Endothelial cell of umbilical vein (primary cell): Measurements from ENCODE around the gene GPR137. TPM values are rescaled to one million over a fixed set of nuclear protein-coding genes. Genes with fewer than 3 reads are reported as not detected.

Experiments used
- BruUV-seq: library from RNA; stranded (reverse); fragments of 400-500 nt; replicated peaks from 2 replicates; lab custom pipeline; 2021; lab: Mats Ljungman, UMichigan
- CTCF ChIA-PET: fragments of 300-600, 350-600 bp; sonication (Branson Sonifier 250); formaldehyde crosslinking; loops from one replicate; lab custom pipeline; 2021; ENCODE audit warnings: antibody characterized with exemption, inconsistent platforms; lab: Charles Lee
- POLR2A ChIA-PET: fragments of 300-600, 350-600 bp; sonication (Branson Sonifier 250); formaldehyde crosslinking; loops from one replicate; lab custom pipeline; 2021; ENCODE audit warnings: antibody characterized with exemption, inconsistent platforms; lab: Charles Lee
- DNase-seq: peaks from one replicate; pipeline ENCODE4 v3.0.0-alpha.2; 2011; ENCODE audit warnings: low read depth, low spot score
- FAIRE-seq: peaks from 2 replicates; lab custom pipeline; 2011; peaks lifted over from hg19 to GRCh38; lab: Jason Lieb, UNC
- H2AFZ ChIP-seq: 2 replicates; pipeline ENCODE4 v1.6.0; 2012; ENCODE audit warnings: low read depth, low read length, control low read depth, inconsistent platforms
- H3K27ac ChIP-seq: 2 replicates; pipeline ENCODE4 v1.5.1; 2011; ENCODE audit warnings: low read depth, mild to moderate bottlenecking, control low read depth, low read length, moderate library complexity; ENCODE audit not compliant: insufficient read depth
- H3K27me3 ChIP-seq, 2 experiments: 2 replicates each; pipeline versions ENCODE4 v1.6.0 to v1.6.1; 2011; ENCODE audit warnings: low read length in 2 of 2, mixed read lengths in 1 of 2; ENCODE audit not compliant: control insufficient read depth in 2 of 2, insufficient read depth in 2 of 2
- H3K36me3 ChIP-seq, 2 experiments: 2 replicates in 1 of 2; 3 replicates in 1 of 2; pipeline ENCODE4 v1.5.1; 2011; ENCODE audit warnings: low read length in 2 of 2, mild to moderate bottlenecking in 1 of 2, moderate library complexity in 1 of 2; ENCODE audit not compliant: control insufficient read depth in 2 of 2, insufficient read depth in 2 of 2; ENCODE audit errors: extremely low read depth in 1 of 2
- H3K4me1 ChIP-seq: 3 replicates; pipeline ENCODE4 v1.5.1; 2011; ENCODE audit warnings: mild to moderate bottlenecking, low read length; ENCODE audit not compliant: control insufficient read depth, insufficient read depth; ENCODE audit errors: extremely low read depth
- H3K4me2 ChIP-seq: 2 replicates; pipeline ENCODE4 v1.6.1; 2011; ENCODE audit warnings: low read length, control low read depth, mixed read lengths; ENCODE audit not compliant: insufficient read depth
- H3K4me3 ChIP-seq, 3 experiments: fragments of 200-600 bp in 1 of 3; sonication (generic), shearing (Covaris generic) in 1 of 3; replicated peaks in 1 of 3; 2 replicates each; pipeline ENCODE4 v1.5.1; 2011 to 2016; ENCODE audit warnings: control low read depth in 3 of 3, low read length in 3 of 3, mild to moderate bottlenecking in 2 of 3, inconsistent platforms in 1 of 3, low read depth in 1 of 3, moderate library complexity in 1 of 3; ENCODE audit not compliant: insufficient read depth in 1 of 3
- H3K79me2 ChIP-seq: 2 replicates; pipeline ENCODE4 v1.6.0; 2012; ENCODE audit warnings: low read length, inconsistent platforms; ENCODE audit not compliant: control insufficient read depth, insufficient read depth
- H3K9ac ChIP-seq: replicated peaks from 2 replicates; pipeline ENCODE3; 2011; ENCODE audit warnings: low read length, control low read depth; ENCODE audit not compliant: insufficient read depth; ENCODE audit errors: extremely low read depth
- H3K9me1 ChIP-seq: replicated peaks from 3 replicates; pipeline ENCODE4 v1.6.0; 2011; ENCODE audit warnings: mild to moderate bottlenecking, low read length; ENCODE audit not compliant: control insufficient read depth, insufficient read depth; ENCODE audit errors: extremely low read depth
- H3K9me3 ChIP-seq: replicated peaks from 2 replicates; pipeline ENCODE4 v1.5.1; 2012; ENCODE audit warnings: low read length, inconsistent platforms; ENCODE audit not compliant: control insufficient read depth, insufficient read depth
- H4K20me1 ChIP-seq: replicated peaks from 2 replicates; pipeline ENCODE3; 2011; ENCODE audit warnings: mild to moderate bottlenecking, low read length; ENCODE audit not compliant: control insufficient read depth, insufficient read depth; ENCODE audit errors: extremely low read depth
- CTCF ChIP-seq, 2 donors: IDR thresholded peaks; 1 replicate in 1 of 2; 2 replicates in 1 of 2; pipeline ENCODE4 v1.5.1; 2011; ENCODE audit warnings: low read length in 2 of 2, mild to moderate bottlenecking in 2 of 2, moderate library complexity in 2 of 2, control low read depth in 1 of 2, inconsistent platforms in 1 of 2, low read depth in 1 of 2; ENCODE audit not compliant: insufficient read depth in 1 of 2; ENCODE audit errors: extremely low read depth in 1 of 2
- EZH2 ChIP-seq: IDR thresholded peaks from 2 replicates; pipeline ENCODE4 v1.6.1; 2012; ENCODE audit warnings: borderline replicate concordance, low read depth, mild to moderate bottlenecking, moderate library complexity, low read length, inconsistent platforms; ENCODE audit not compliant: severe bottlenecking
- FOS ChIP-seq: IDR thresholded peaks from 2 replicates; pipeline ENCODE4 v1.6.1; 2011; ENCODE audit warnings: mild to moderate bottlenecking, low read length, moderate library complexity, borderline replicate concordance; ENCODE audit not compliant: insufficient read depth
- GATA2 ChIP-seq: IDR thresholded peaks from 2 replicates; pipeline ENCODE4 v1.7.0; 2011; ENCODE audit warnings: low read depth, mild to moderate bottlenecking, moderate library complexity, mixed read lengths, low read length; ENCODE audit not compliant: insufficient read length, insufficient read depth
- JUN ChIP-seq: IDR thresholded peaks from 2 replicates; pipeline ENCODE4 v1.6.1; 2011; ENCODE audit warnings: borderline replicate concordance, low read depth; ENCODE audit not compliant: insufficient read length, insufficient read depth
- MAX ChIP-seq: IDR thresholded peaks from 2 replicates; pipeline ENCODE4 v1.6.1; 2011; ENCODE audit not compliant: insufficient read depth, insufficient read length
- MYC ChIP-seq: IDR thresholded peaks from one replicate; pipeline ENCODE4 v1.6.1; 2011; ENCODE audit warnings: mild to moderate bottlenecking, low read depth, low read length
- POLR2A ChIP-seq: IDR thresholded peaks from 2 replicates; pipeline ENCODE4 v1.6.1; 2012; ENCODE audit warnings: low read depth, mild to moderate bottlenecking, control low read depth, low read length
- POLR2AphosphoS5 ChIP-seq: IDR thresholded peaks from 2 replicates; pipeline ENCODE4 v1.6.1; 2012; ENCODE audit warnings: low read depth, mild to moderate bottlenecking, control low read depth, low read length, moderate library complexity; ENCODE audit not compliant: insufficient read depth
- dilution Hi-C: fragments of 300-500 bp; cut with MboI; formaldehyde crosslinking; loops from one replicate; pipeline ENCODE4 v1.15.0; 2019; ENCODE audit warnings: low sequenced_read_pairs; ENCODE audit not compliant: extremely low pct_ligation_motif_present
- intact Hi-C: fragments of 100-400 bp; cut with micrococcal nuclease; formaldehyde crosslinking; loops from one replicate; pipeline ENCODE4 v1.10.0; 2022
- polyA plus RNA-seq, 4 experiments: library from polyadenylated mRNA; depleted of rRNA in 3 of 4; stranded (reverse) in 3 of 4; unstranded in 1 of 4; fragments of >200 nt; gene quantifications; 2 replicates each; pipeline versions ENCODE4 v1.2.1 to v1.2.3, GENCODE V29; 2011 to 2012; ENCODE audit warnings: missing spikeins in 1 of 4
- total RNA-seq: library from RNA; stranded (reverse); gene quantifications from 2 replicates; pipeline ENCODE4 v1.2.3, GENCODE V29; 2021

The GPR137 gene
- total and polyA plus RNA-seq, 2 donors (not counting 3 experiments of a cell fraction or from before 2014, with no cell fraction given): 40.9 to 42.5 TPM

GRCh38 chr11:64248578-64248977 is 37.1 kb upstream of the GPR137 start:
- Histone ChIP-seq H3K36me3 (peaks cover 0 to 5% of the 10 kb centered on the region in 2 experiments), H3K4me2 (no peak overlapping the region), H3K9ac (no peak overlapping the region), H3K27me3 (no peaks in the 10 kb centered on the region), H4K20me1 (no peaks in the 10 kb centered on the region), H2AFZ (no peak overlapping the region), H3K4me3 (no peak overlapping the region), H3K9me1 (no peaks in the 10 kb centered on the region), H3K79me2 (peaks cover 41% of the 10 kb centered on the region), H3K9me3 (no peaks in the 10 kb centered on the region), H3K4me1 (peaks cover 34% of the 10 kb centered on the region), H3K27ac (no peak overlapping the region)
- no peak for FAIRE-seq
- POLR2A ChIA-PET: interaction anchor here (0.6 kb wide), 1 partner anchor 479 kb away, joined by 6 read pairs; no protein-coding TSS in a partner anchor
- BruUV-seq: no TSS peak
- intact Hi-C loops: no loop called here
- CTCF ChIA-PET: interaction anchor here (1.1 to 4.7 kb wide), 3 partner anchors 21 to 106 kb away, joined by 3 to 60 read pairs (median 3); no protein-coding TSS in a partner anchor
- no peak for DNase-seq
- dilution Hi-C loops: no loop called here
- TF ChIP-seq POLR2AphosphoS5: no peak
- TF ChIP-seq CTCF (IDR thresholded peaks at IDR 0.05; ENCODE audit: extremely low read depth in 1 of 2, insufficient read depth in 1 of 2, low read depth in 1 of 2, low read length in 2 of 2): no peak
- TF ChIP-seq EZH2: no peak
- TF ChIP-seq JUN: no peak
- no peak for TF ChIP-seq POLR2A
- no peak for TF ChIP-seq MAX
- no peak for TF ChIP-seq FOS
- TF ChIP-seq GATA2: no peak
- no peak for TF ChIP-seq MYC
